WTC11 (cell line): Measurements from ENCODE around the gene TCP1.

Experiments used
- ESRRA ChIP-seq: sonication (generic); formaldehyde crosslinking; IDR thresholded peaks from 2 replicates; pipeline ENCODE4 v1.8.1; 2022; ENCODE audit warnings: mild to moderate bottlenecking, missing genetic modification reagents, borderline replicate concordance
- SP1 ChIP-seq: sonication (generic); formaldehyde crosslinking; conservative IDR thresholded peaks from 2 replicates; pipeline ENCODE4 v1.8.1; 2022; ENCODE audit warnings: missing genetic modification reagents
- TF ChIP-seq, protein P1 (sequence below): fragments of 200-600 bp; IDR thresholded peaks from 2 replicates; pipeline ENCODE4 v1.8.0; 2022; ENCODE audit warnings: antibody characterized with exemption
- TF ChIP-seq, protein P2 (sequence below): sonication (generic); formaldehyde crosslinking; IDR thresholded peaks from 2 replicates; pipeline ENCODE4 v1.8.1; 2023; ENCODE audit warnings: mild to moderate bottlenecking, missing genetic modification reagents

DNA sequence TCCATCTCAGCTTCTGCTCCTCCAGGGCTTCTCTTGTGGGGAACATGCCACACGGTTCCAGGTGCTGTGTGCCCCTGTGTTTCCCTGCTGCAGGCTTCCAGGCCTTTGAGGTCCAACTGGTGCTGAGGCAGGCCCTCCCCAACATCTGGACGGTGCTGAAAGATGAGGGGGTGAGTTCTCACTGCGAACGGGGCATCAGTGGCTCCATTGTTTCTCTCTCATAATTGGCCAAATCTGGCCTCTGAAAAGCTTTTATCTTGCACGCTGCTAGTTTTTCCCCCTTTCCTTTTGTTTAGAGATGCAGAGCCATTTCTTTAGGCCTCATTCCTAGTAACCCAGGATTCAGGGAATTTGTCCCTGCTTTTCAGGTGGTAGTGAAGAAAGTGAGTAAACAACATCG lies 19.2 kb upstream of the TCP1 start:
- TF ChIP-seq, protein P1, sequence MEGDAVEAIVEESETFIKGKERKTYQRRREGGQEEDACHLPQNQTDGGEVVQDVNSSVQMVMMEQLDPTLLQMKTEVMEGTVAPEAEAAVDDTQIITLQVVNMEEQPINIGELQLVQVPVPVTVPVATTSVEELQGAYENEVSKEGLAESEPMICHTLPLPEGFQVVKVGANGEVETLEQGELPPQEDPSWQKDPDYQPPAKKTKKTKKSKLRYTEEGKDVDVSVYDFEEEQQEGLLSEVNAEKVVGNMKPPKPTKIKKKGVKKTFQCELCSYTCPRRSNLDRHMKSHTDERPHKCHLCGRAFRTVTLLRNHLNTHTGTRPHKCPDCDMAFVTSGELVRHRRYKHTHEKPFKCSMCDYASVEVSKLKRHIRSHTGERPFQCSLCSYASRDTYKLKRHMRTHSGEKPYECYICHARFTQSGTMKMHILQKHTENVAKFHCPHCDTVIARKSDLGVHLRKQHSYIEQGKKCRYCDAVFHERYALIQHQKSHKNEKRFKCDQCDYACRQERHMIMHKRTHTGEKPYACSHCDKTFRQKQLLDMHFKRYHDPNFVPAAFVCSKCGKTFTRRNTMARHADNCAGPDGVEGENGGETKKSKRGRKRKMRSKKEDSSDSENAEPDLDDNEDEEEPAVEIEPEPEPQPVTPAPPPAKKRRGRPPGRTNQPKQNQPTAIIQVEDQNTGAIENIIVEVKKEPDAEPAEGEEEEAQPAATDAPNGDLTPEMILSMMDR = no peak
- TF ChIP-seq SP1 = no peak
- TF ChIP-seq ESRRA (CRISPR knock-in tag) = no peak
- TF ChIP-seq, protein P2, sequence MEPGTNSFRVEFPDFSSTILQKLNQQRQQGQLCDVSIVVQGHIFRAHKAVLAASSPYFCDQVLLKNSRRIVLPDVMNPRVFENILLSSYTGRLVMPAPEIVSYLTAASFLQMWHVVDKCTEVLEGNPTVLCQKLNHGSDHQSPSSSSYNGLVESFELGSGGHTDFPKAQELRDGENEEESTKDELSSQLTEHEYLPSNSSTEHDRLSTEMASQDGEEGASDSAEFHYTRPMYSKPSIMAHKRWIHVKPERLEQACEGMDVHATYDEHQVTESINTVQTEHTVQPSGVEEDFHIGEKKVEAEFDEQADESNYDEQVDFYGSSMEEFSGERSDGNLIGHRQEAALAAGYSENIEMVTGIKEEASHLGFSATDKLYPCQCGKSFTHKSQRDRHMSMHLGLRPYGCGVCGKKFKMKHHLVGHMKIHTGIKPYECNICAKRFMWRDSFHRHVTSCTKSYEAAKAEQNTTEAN (CRISPR knock-in tag) = no peak
